BLaER1 treated with 17β-estradiol and CSF1 and Interleukin-3, amounts not matched to agents 10 nM and 100 nM (cell line): ENCODE data around the gene LGALS3BP.

Experiments
- H3K27ac ChIP-seq, 11 experiments: shearing (Covaris generic); formaldehyde crosslinking; 2 replicates each; pipeline ENCODE4 v1.8.1; 2022
- H3K27me3 ChIP-seq, 11 experiments: shearing (Covaris generic); formaldehyde crosslinking; 2 replicates each; pipeline ENCODE4 v1.8.1; 2022
- H3K36me3 ChIP-seq, 11 experiments: shearing (Covaris generic); formaldehyde crosslinking; 2 replicates each; pipeline ENCODE4 v1.8.1; 2022
- H3K4me1 ChIP-seq, 10 experiments: shearing (Covaris generic); formaldehyde crosslinking; 2 replicates each; pipeline ENCODE4 v1.8.1; 2022
- H3K4me2 ChIP-seq, 11 experiments: shearing (Covaris generic); formaldehyde crosslinking; 2 replicates each; pipeline ENCODE4 v1.8.1; 2022
- H3K4me3 ChIP-seq, 10 experiments: shearing (Covaris generic); formaldehyde crosslinking; 2 replicates each; pipeline ENCODE4 v1.8.1; 2022
- H3K9ac ChIP-seq, 11 experiments: shearing (Covaris generic); formaldehyde crosslinking; 2 replicates each; pipeline ENCODE4 v1.8.1; 2022
- H3K9me3 ChIP-seq, 11 experiments: shearing (Covaris generic); formaldehyde crosslinking; replicated peaks in 1 of 11; 2 replicates each; pipeline ENCODE4 v1.8.1; 2022
- H4K20me1 ChIP-seq, 11 experiments: shearing (Covaris generic); formaldehyde crosslinking; 2 replicates each; pipeline ENCODE4 v1.8.1; 2022
- Cebpa-rat ChIP-seq, 11 experiments: shearing (Covaris generic); IDR thresholded peaks; 2 replicates each; pipeline ENCODE4 v1.8.1; 2022

The LGALS3BP gene

GRCh38 chr17:78961571-78961970, 18.2 kb downstream of the LGALS3BP start:
- no peaks in the 10 kb centered on the region for H4K20me1 ChIP-seq
- peak overlapping the region in 2 of 11 experiments; percentile 54; a peak in 2 of 22 replicates for H3K9ac ChIP-seq
- peaks cover 6 to 59% (median 44%) of the 10 kb centered on the region in 10 experiments; a peak in 18 of 20 replicates for H3K4me1 ChIP-seq
- H3K9me3 ChIP-seq: 0 out of 22 replicates have a peak, but pooled peaks cover 0 to 4% (median 0%) of the 10 kb centered on the region in 11 experiments
- TF ChIP-seq Cebpa-rat (IDR thresholded peaks at IDR 0.05): no peak
- H3K27ac ChIP-seq: peak overlapping the region in 3 of 11 experiments; percentile 68 to 76 (median 72); a peak in 3 of 22 replicates
- no peak overlapping the region for H3K4me3 ChIP-seq
- H3K36me3 ChIP-seq: no peaks in the 10 kb centered on the region
- H3K27me3 ChIP-seq: no peaks in the 10 kb centered on the region
- peak overlapping the region in 9 of 11 experiments; percentile 43 to 82 (median 66); a peak in 15 of 22 replicates for H3K4me2 ChIP-seq

- Histone ChIP-seq H3K36me3 (no peaks in the 10 kb centered on the region), H3K27ac (no peak overlapping the region), H3K9ac (no peak overlapping the region), H3K9me3 (0 out of 22 replicates have a peak, but pooled peaks cover 0 to 4% (median 0%) of the 10 kb centered on the region in 11 experiments), H3K4me2 (no peak overlapping the region), H3K4me3 (no peak overlapping the region), H3K4me1 (peaks cover 6 to 53% (median 37%) of the 10 kb centered on the region in 10 experiments; a peak in 18 of 20 replicates), H4K20me1 (no peaks in the 10 kb centered on the region), H3K27me3 (no peaks in the 10 kb centered on the region)
- no peak for TF ChIP-seq Cebpa-rat (IDR thresholded peaks at IDR 0.05)
Measured at GRCh38 chr17:78960928-78961327, 18.8 kb downstream of the LGALS3BP start.

GRCh38 chr17:78959803-78960202, 19.9 kb downstream of the LGALS3BP start:
- Histone ChIP-seq H3K27ac (no peak overlapping the region), H3K4me3 (no peak overlapping the region), H3K27me3 (no peaks in the 10 kb centered on the region), H3K4me1 (peaks cover 6 to 41% (median 27%) of the 10 kb centered on the region in 10 experiments; a peak in 18 of 20 replicates), H4K20me1 (no peaks in the 10 kb centered on the region), H3K4me2 (no peak overlapping the region), H3K9me3 (no peaks in the 10 kb centered on the region), H3K36me3 (no peaks in the 10 kb centered on the region), H3K9ac (no peak overlapping the region)
- no peak for TF ChIP-seq Cebpa-rat (IDR thresholded peaks at IDR 0.05)

GRCh38 chr17:78958641-78959127, 21.0 kb downstream of the LGALS3BP start:
- peaks cover 6 to 44% (median 30%) of the 10 kb centered on the region in 10 experiments; a peak in 18 of 20 replicates for H3K4me1 ChIP-seq
- H3K4me2 ChIP-seq: peak overlapping the region in 2 of 11 experiments; percentile 1 to 29; a peak in 1 of 22 replicates

GRCh38 chr17:78957128-78957527, 22.6 kb downstream of the LGALS3BP start:
- Histone ChIP-seq H3K4me1 (peaks cover 9 to 42% (median 30%) of the 10 kb centered on the region in 10 experiments), H3K9ac (no peak overlapping the region), H3K36me3 (no peaks in the 10 kb centered on the region), H3K27ac (no peak overlapping the region), H3K4me2 (no peak overlapping the region), H4K20me1 (no peaks in the 10 kb centered on the region), H3K4me3 (no peak overlapping the region), H3K9me3 (no peaks in the 10 kb centered on the region), H3K27me3 (no peaks in the 10 kb centered on the region)
- no peak for TF ChIP-seq Cebpa-rat (IDR thresholded peaks at IDR 0.05)

More at GRCh38 chr17:78958641-78959127, 21.0 kb downstream of the LGALS3BP start:
- H3K27ac ChIP-seq: no peak overlapping the region
- no peak overlapping the region; a peak in 1 of 22 replicates for H3K9ac ChIP-seq
- H3K9me3 ChIP-seq: no peaks in the 10 kb centered on the region
- no peak overlapping the region for H3K4me3 ChIP-seq
- no peaks in the 10 kb centered on the region for H3K27me3 ChIP-seq
- no peak for TF ChIP-seq Cebpa-rat (IDR thresholded peaks at IDR 0.05)
- no peaks in the 10 kb centered on the region for H4K20me1 ChIP-seq
- H3K36me3 ChIP-seq: no peaks in the 10 kb centered on the region

DNA sequence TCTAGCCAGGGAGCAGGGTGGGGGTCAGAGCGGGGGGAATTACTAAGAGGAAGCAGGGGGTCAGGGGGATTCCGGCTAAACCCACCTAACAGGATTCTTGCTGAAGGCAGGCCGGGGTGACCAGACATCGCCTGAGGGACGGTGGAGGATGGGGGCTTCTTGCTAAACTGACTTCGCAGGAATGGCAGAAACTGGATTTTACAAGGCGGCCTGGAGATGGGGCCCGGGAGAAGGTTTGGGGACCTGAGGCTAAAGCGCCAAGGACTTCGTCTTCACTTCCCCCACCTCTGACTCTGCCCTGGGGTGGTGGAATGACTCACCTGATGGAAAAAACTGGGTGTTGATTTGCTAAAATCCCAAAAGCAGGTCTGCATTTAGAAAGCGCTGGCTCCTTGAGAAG, 23.5 kb downstream of the LGALS3BP start:
- Histone ChIP-seq H3K27ac (no peak overlapping the region), H3K9me3 (peaks cover 0 to 4% (median under 1%) of the 10 kb centered on the region in 11 experiments; a peak in 14 of 22 replicates), H3K9ac (no peak overlapping the region), H3K27me3 (no peaks in the 10 kb centered on the region), H3K36me3 (no peaks in the 10 kb centered on the region), H3K4me1 (peaks cover 16 to 42% (median 30%) of the 10 kb centered on the region in 10 experiments), H3K4me2 (no peak overlapping the region), H3K4me3 (no peak overlapping the region), H4K20me1 (no peaks in the 10 kb centered on the region)
- no peak for TF ChIP-seq Cebpa-rat (IDR thresholded peaks at IDR 0.05)

- Histone ChIP-seq H3K9ac (no peak overlapping the region), H3K4me2 (no peak overlapping the region; a peak in 1 of 22 replicates), H3K9me3 (peaks cover 14 to 20% (median 16%) of the 10 kb centered on the region in 11 experiments), H3K4me1 (peaks cover 16 to 38% (median 32%) of the 10 kb centered on the region in 10 experiments), H3K27ac (no peak overlapping the region), H4K20me1 (no peaks in the 10 kb centered on the region), H3K36me3 (peaks cover 0 to 8% (median 0%) of the 10 kb centered on the region in 11 experiments; a peak in 3 of 22 replicates), H3K27me3 (no peaks in the 10 kb centered on the region), H3K4me3 (no peak overlapping the region)
- TF ChIP-seq Cebpa-rat (IDR thresholded peaks at IDR 0.05): no peak
Measured at GRCh38 chr17:78954684-78955083, 25.0 kb downstream of the LGALS3BP start.

GRCh38 chr17:78953356-78954350, 26.1 kb downstream of the LGALS3BP start:
- peak overlapping the region in 1 of 11 experiments; percentile 79; a peak in 1 of 22 replicates for H3K9ac ChIP-seq
- H4K20me1 ChIP-seq: no peaks in the 10 kb centered on the region
- no peak overlapping the region for H3K4me3 ChIP-seq
- peaks cover 16 to 38% (median 32%) of the 10 kb centered on the region in 10 experiments for H3K4me1 ChIP-seq
- H3K9me3 ChIP-seq: peaks cover 14 to 21% (median 17%) of the 10 kb centered on the region in 11 experiments
- H3K27me3 ChIP-seq: no peaks in the 10 kb centered on the region
- no peak for TF ChIP-seq Cebpa-rat (IDR thresholded peaks at IDR 0.05)
- H3K27ac ChIP-seq: peak overlapping the region in 3 of 11 experiments; percentile 77 to 85 (median 82); a peak in 5 of 22 replicates
- peaks cover 0 to 8% (median 0%) of the 10 kb centered on the region in 11 experiments; a peak in 3 of 22 replicates for H3K36me3 ChIP-seq
- H3K4me2 ChIP-seq: peak overlapping the region in 8 of 11 experiments; percentile 68 to 96 (median 90); a peak in 16 of 22 replicates
